Type B pancreatic cell (in vitro differentiated cells): Measurements from ENCODE around the gene NFATC2IP. TPM values are rescaled to one million over a fixed set of nuclear protein-coding genes. Genes with fewer than 3 reads are reported as not detected.
"Not testable (repeated sequence)": the region's sequence is repeated elsewhere in the genome, so short reads cannot be mapped to it uniquely, and the experiment has no call there.

ENCODE experiments used
- DNase-seq: peaks from one replicate; pipeline ENCODE4 v3.0.0; 2021; ENCODE audit warnings: mixed read lengths; ENCODE audit not compliant: unreplicated experiment; ENCODE audit errors: extremely low spot score
- H3K27ac Mint-ChIP-seq: 2 replicates; pipeline ENCODE4 v1.8.0; 2021; ENCODE audit warnings: mild to moderate bottlenecking, mixed read lengths
- H3K27me3 Mint-ChIP-seq: 2 replicates; pipeline ENCODE4 v1.8.0; 2021; ENCODE audit warnings: mixed read lengths
- H3K36me3 Mint-ChIP-seq: 2 replicates; pipeline ENCODE4 v1.8.0; 2021; ENCODE audit warnings: mixed read lengths
- H3K4me1 Mint-ChIP-seq: one replicate; pipeline ENCODE4 v1.8.0; 2021; ENCODE audit warnings: mixed read lengths; ENCODE audit not compliant: unreplicated experiment
- H3K4me3 Mint-ChIP-seq: 2 replicates; pipeline ENCODE4 v1.8.0; 2021; ENCODE audit warnings: mild to moderate bottlenecking, mixed read lengths
- H3K9me3 Mint-ChIP-seq: 2 replicates; pipeline ENCODE4 v1.8.0; 2021; ENCODE audit warnings: mixed read lengths
- CTCF ChIP-seq: fragments of 200-600 bp; sonication (generic); conservative IDR thresholded peaks from 2 replicates; pipeline ENCODE4 v1.5.0; 2021; ENCODE audit warnings: antibody characterized with exemption, mild to moderate bottlenecking
- total RNA-seq: library from RNA; stranded (reverse); gene quantifications from 2 replicates; pipeline ENCODE4 v1.2.1, GENCODE V29; 2021; ENCODE audit warnings: low replicate concordance

Gene NFATC2IP
- total RNA-seq, 1 donor from 2014 or later = 64.4 TPM

- no peak for DNase-seq
Measured at GRCh38 chr16:29000019-29000418, 49.3 kb downstream of the NFATC2IP start.

GRCh38 chr16:29004496-29005139, 53.9 kb downstream of the NFATC2IP start:
- DNase-seq, H3K9me3 Mint-ChIP-seq, H3K4me1 Mint-ChIP-seq, H3K27ac Mint-ChIP-seq, H3K36me3 Mint-ChIP-seq, H3K4me3 Mint-ChIP-seq: not testable (repeated sequence)
- peaks cover 31% of the 10 kb centered on the region for H3K27me3 Mint-ChIP-seq

More at GRCh38 chr16:29000019-29000418, 49.3 kb downstream of the NFATC2IP start:
- no peaks in the 10 kb centered on the region for H3K9me3 Mint-ChIP-seq
- H3K4me1 Mint-ChIP-seq = no peaks in the 10 kb centered on the region
- TF ChIP-seq CTCF = no peak
- H3K27ac Mint-ChIP-seq = no peak overlapping the region
- H3K4me3 Mint-ChIP-seq = no peak overlapping the region
- H3K36me3 Mint-ChIP-seq = no peaks in the 10 kb centered on the region
- peaks cover 34% of the 10 kb centered on the region for H3K27me3 Mint-ChIP-seq

- Mint-ChIP-seq H3K4me1 (no peaks in the 10 kb centered on the region), H3K4me3 (no peak overlapping the region), H3K27me3 (peaks cover 27% of the 10 kb centered on the region), H3K27ac (no peak overlapping the region), H3K36me3 (no peaks in the 10 kb centered on the region), H3K9me3 (no peaks in the 10 kb centered on the region)
- no peak for DNase-seq
- TF ChIP-seq CTCF = no peak
Measured at GRCh38 chr16:29007730-29008593, 57.2 kb downstream of the NFATC2IP start.

GRCh38 chr16:29009050-29009837, 58.5 kb downstream of the NFATC2IP start:
- TF ChIP-seq CTCF = no peak
- no peaks in the 10 kb centered on the region for H3K9me3 Mint-ChIP-seq
- no peaks in the 10 kb centered on the region for H3K36me3 Mint-ChIP-seq
- no peak overlapping the region for H3K27ac Mint-ChIP-seq
- H3K4me3 Mint-ChIP-seq = no peak overlapping the region
- DNase-seq = no peak
- no peaks in the 10 kb centered on the region for H3K4me1 Mint-ChIP-seq
- H3K27me3 Mint-ChIP-seq = peaks cover 16% of the 10 kb centered on the region

GRCh38 chr16:29009838-29010166, 59.1 kb downstream of the NFATC2IP start:
- DNase-seq = no peak
- no peak for TF ChIP-seq CTCF
- Mint-ChIP-seq H3K27me3 (peaks cover 11% of the 10 kb centered on the region), H3K9me3 (no peaks in the 10 kb centered on the region), H3K36me3 (no peaks in the 10 kb centered on the region), H3K27ac (no peak overlapping the region), H3K4me1 (no peaks in the 10 kb centered on the region), H3K4me3 (no peak overlapping the region)

- Mint-ChIP-seq H3K4me3 (no peak overlapping the region), H3K36me3 (no peaks in the 10 kb centered on the region), H3K9me3 (no peaks in the 10 kb centered on the region), H3K27me3 (peaks cover 4% of the 10 kb centered on the region), H3K27ac (no peak overlapping the region), H3K4me1 (no peaks in the 10 kb centered on the region)
- peak; percentile 32 for TF ChIP-seq CTCF
- no peak for DNase-seq
Measured at GRCh38 chr16:29011112-29011511, 60.4 kb downstream of the NFATC2IP start.
